Limb (tissue), 2 donors: Measurements from ENCODE around the gene PRKCG.
"Not testable (repeated sequence)": the region's sequence is repeated elsewhere in the genome, so short reads cannot be mapped to it uniquely, and the experiment has no call there.

Experiments
- DNase-seq, 2 donors: peaks; one replicate each; pipeline ENCODE4 v3.0.0-alpha.2; 2016; ENCODE audit errors: extremely low spot score in 2 of 2

PRKCG gene

DNA sequence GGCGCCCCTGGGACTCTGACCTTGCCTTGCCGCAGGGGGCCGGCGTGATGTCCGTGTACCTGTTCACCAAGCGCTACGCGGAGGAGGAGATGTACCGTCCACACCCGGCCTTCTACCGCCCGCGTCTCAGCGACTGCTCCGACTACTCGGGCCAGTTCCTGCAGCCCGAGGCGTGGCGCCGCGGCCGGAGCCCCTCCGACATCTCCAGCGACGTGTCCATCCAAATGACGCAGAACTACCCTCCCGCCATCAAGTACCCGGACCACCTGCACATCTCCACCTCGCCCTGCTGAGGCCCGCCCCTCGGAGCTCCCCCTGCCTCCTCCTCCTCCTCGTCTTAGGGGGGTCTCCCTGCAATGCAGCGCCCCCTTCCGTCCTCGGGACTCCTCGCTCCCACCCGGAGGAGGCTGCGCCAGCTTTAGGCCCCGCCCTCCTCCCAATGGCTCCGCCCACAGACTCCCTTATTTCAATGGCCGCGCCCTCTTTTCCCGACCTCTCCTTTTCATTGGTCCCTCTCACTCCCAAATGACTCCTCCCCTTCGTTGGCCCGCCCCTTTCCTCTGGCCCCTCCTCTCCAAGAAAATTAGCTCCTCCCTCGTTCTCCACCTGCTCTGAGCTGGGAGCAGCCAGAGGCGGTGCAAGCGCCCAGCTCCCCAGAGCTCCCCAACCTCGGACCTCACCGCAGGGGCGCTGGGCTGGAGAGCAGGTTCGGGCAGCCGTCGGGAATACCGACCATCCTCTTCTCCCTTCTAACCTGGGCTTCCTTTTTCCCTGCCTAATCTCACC is 60.2 kb downstream of the PRKCG start:
- no peak for DNase-seq

DNA sequence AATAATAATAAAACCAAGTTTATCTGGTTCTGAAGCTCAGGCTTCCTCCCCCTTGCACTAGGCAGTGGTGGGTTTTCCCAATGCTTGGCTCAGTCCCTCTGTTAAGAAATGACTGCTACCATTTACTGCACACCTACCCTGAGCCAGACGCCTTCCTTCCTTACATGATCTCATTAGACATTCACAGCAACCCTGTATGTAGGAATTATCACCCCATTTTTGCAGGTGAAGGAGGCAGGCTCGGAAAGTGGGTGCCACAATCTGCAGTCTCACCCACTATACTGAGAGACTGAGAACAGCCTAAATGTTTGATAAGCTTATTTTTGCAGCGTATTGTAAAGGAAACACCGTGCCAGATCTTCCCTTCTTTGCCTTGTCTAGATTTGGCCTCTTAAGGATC is 62.4 kb downstream of the PRKCG start:
- DNase-seq = no peak

DNA sequence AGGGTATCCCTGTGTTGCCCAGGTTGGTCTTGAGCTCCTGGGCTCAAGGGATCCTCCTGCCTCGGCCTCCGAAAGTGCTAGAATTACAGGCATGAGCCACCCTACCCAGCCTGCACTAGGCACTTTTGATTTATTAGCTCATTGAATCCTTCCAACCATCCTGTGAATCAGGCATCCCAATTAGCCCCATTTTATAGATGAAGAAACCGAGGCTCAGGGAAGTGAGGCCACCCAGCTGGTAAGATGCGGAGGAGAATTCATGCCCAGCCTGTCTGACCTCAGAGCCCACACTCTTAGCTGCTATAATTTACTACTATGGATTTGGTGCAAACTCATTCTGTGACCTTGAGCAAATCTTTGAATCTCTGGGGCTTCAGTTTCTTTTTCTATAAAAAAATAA is 62.9 kb downstream of the PRKCG start:
- no peak for DNase-seq

GRCh38 chr19:53945441-53945840 is 63.4 kb downstream of the PRKCG start:
- DNase-seq = no peak

- no peak for DNase-seq
Observed at GRCh38 chr19:53945998-53946397, 64.0 kb downstream of the PRKCG start.

DNA sequence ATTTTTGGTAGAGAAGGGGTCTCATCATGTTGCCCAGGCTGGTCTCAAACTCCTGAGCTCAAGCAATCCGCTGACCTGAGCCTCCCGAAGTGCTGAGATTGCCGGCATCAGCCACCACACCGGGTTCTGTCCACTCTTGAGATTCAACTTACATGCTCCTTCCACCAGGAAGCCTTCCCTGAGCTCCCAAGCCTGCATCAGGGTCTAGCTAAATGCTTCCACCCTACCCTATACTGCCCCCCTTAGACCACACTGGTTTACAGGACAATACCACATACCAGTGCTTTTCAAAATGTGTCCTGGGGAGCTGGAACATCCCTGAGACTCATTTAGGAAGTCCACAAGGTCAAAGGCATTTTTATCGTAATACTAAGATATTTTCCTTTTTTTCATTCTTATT is 65.6 kb downstream of the PRKCG start:
- no peak for DNase-seq

- DNase-seq = not testable (repeated sequence)
Observed at GRCh38 chr19:53948611-53949010, 66.6 kb downstream of the PRKCG start.

- DNase-seq = no peak
Observed at GRCh38 chr19:53951436-53951835, 69.4 kb downstream of the PRKCG start.

- DNase-seq = no peak
Observed at GRCh38 chr19:53951947-53952346, 70.0 kb downstream of the PRKCG start.

DNA sequence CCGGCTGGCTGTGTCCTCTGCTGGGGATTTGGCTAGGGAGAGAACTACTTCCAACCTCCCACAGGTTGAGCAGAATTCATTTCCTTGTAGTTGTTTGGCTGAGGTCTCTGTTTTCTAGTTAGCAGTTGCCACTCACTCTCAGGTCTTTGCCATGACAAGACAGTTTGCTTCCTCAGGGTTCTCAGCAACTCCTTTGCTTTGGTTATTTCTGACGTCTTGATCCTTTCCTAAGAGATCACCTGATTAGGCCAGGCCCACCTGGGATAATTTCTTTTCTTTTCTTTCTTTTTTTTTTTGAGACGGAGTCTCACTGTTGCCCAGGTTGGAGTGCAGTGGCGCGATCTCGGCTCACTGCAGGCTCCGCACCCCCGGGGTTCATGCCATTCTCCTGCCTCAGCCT is 71.4 kb downstream of the PRKCG start:
- no peak for DNase-seq
